Fibroblast of skin of right quadriceps (primary cell): Measurements from ENCODE around the gene UQCR11.

ENCODE experiments used
- DNase-seq: peaks from one replicate; pipeline ENCODE4 v3.0.0-alpha.2; 2013

The UQCR11 gene

DNA sequence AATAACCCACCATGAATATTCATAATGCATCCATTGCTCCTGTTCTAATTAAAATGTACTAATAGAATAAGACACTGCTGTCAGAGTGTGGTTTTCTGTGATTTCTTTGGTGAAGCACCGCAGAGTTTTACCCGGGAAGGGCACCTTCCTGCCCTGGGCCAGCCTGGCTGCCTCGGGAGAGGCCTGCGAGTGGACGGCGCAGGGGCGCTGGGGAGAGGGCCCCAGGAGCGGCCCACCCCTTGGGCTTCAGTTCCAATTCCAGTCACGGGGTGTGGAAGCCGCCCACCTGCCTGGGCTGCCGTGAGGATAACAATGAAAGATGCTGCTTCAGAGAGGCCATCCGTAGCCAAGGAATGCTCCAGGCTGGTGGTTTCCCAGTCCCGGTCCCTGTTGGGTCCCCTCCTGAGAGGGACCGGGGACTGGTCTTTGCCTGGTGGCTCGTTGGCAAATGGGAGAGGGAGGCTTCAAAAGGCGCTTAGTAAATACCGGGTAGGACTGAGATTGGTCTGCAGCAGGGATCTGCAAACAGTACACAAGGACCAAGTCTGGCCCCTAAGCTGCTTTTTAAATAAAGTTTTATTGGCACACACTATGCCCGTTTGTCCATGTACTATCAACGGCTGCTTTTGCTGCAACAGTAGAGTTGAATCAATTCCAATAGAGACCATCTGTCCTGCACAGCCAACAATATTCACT, 29.1 kb upstream of the UQCR11 start:
- DNase-seq: no peak

DNA sequence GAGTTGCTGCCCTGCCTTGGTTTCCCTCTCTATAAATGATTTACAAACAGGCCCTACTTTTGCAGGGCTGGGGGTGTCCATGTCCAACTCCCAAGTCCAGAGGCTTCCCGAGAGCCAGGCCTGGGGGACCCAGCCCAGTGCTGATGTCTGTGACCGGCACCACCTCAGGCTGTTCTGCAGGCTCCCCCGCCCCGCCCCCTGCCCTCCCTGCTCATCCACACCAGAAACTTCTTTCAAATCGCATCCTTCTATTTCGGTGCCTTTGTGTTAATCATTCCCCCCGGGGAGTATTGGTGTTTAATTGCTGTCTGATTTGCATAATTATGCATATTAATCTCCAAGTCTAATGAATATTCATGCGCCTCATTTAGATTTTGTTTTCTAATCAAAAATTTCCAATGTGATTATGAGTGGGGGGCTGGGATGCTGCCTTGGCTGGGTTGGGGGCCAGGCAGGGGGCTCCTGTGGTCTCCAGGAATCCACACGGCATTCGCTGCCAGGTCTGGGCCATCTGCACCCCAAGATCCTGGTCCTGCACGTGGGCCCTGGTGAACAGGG, 28.1 kb upstream of the UQCR11 start:
- no peak for DNase-seq

DNA sequence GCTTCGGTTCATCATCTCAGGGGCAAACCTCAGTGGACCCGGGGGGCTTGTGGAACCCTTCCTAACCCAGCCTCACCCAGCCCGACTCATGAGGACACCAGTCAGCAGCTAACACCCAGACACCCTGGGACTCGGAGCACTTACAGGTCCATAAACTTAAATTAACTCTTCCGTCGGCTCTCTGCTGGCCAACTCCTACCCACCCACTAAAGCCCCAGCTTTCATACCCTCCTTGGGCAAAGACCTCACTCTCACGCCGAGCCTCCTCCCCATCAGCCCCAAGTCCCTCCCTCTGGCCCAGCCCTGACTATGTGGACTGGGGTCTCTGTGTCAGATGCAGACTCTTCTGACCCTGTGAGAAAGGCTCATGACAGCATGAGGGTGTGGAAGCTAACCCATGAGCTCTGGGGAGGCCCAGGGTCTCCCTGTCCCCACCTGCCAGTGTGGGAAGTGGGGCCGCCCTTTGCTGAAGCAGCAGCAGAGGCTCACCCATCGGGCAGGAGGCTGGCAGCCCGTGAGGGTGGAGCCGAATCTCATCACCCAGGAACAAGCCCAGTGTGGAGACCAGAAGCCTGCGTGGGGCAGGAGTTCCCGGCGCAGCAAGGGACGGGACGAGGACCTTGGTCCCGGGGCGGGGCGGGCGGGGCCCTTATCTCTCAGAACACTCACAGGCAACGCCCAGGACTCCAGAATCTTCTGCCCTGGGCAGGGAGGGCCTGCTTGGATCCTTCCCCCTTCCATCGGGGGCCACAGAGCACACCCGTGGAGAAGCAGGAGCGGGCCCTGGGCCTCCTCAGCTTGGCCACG, 27.4 kb upstream of the UQCR11 start:
- DNase-seq: no peak

DNA sequence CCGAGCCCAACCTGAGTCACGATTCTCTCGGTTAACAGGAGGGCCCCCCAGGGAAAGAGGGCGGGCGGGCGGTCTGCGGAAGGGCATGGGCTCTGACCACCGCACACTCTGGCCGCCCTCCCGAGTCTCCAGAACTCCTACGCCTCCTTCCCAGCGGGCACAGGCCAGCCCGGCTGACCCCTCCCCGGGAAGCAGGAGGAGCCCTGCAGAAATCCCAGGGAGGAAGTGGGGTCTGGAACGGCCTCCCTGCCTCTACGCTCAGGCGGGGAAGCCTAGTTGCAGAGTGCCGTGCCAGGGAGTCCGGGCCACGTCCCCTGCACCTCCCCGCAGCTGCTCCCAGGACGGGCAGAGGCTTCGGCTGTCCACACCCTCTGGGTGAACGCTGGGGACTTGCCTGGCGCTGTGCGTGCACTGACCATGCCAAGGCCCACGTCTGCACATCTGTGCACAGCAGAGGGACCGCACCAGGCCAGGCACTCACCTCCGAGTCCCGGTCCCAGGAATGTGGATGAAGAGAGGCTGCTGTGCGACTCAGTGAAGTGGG, 26.4 kb upstream of the UQCR11 start:
- no peak for DNase-seq

DNA sequence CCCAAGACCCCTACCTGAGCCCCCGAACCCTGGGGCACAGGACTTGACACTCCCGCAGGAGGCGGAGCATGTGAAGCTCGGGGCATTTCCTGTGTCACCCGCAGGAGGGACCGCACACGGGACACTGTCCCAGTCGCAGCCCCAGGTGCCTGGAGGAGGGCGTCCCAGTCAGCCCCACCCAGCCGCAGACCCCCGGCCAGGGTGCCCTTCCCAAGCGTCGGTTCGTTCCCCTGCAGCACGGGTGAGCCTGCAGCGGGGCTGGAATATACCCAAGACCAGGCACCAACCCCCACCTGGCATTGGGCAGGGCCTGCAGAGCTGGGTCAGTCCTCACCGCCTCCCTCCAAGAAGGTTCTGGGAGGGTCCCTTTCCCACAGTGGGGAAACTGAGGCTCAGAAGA, 25.5 kb upstream of the UQCR11 start:
- DNase-seq: no peak

DNA sequence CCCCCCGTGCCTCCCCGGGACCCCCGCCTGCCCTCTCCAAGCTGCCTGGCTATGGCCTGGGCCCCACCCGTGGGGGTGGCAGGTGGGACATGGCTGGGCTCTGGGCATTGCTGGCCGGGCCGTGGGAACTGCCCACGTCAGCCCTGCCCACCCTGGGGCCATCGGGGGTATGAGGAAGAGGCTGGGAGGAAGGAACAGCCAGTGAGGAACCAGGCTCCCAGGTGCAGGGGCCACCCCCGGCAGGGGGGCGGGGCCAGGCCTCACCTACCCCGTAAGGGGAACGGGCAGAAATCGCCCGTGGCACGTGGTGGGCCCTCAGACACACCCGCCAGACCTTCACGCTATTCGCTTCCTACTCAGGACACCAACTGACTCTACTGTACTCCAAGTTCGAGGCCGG, 24.8 kb upstream of the UQCR11 start:
- DNase-seq: no peak

DNA sequence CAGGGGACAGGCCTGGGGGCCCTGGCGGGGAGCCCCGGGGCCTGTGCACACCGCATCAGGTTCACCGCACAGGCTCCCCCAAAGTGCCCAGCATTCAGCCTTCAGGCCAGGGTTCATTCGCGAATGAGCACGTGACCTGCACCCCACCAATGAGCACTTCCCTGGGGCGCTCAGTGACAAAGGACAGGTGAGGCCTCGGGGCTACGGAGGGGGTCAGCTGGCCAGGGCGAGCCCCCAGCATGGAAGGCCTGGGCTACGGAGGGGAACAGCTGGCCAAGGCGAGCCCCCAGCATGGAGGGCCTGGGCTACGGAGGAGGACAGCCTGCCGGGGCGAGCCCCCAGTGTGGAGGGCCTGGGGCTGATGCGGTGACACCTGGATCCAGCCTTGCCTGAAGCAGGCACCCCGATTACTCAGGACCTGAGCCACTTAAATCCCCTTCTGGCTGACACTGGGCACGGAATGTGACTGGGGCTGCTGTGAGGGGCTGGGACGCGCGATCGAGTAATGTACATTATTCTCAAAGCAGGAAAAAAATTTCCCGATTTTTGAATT, 24.1 kb upstream of the UQCR11 start:
- DNase-seq: no peak

DNA sequence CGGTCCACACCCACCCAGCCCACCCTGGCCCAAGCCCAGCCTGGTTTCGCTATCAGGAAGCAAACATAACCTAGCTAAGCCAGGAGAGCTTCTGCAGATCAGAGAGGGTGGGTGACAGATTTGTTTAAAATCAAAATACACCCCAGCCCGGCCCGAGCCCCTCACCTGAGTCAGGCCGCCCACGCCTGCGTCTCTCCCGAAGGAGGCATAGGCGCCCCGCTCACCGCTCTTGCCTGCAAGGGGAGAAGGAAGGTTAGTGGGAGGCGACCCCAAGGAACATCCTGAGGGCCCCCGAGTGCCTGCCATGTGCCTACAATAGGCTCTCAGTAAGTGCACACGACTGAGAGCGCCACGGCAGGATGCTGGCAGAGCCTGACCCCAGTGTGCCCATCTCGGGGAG, 21.9 kb upstream of the UQCR11 start:
- no peak for DNase-seq

DNA sequence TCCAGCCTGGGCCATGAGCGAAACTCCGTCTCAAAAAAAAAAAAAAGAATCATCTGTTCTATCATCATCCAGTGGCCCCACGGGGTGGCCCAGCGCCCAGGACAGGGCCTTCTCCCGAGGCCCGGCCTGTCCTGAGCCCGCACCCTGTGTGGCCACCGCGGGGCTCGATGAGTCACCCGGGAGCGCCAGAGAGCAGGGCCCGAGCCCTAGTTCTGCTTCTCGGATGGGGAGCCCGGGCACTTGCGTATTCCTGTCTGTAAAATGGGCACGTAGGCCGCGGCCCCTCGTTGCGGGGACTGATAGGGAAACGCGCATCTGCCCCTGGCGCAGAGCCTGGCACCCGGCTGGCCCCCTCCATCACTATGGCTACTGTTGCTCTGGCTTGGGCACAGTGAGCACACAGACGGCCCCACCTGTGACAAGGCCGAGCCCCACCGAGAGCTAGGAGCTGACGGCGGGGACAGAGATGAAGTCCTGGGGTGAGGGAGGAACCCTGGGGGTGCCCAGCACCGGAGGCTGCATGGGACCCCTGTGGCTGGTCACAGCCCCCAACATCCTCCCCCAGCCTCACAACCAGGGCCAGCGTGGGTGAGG, 21.3 kb upstream of the UQCR11 start:
- DNase-seq: no peak

DNA sequence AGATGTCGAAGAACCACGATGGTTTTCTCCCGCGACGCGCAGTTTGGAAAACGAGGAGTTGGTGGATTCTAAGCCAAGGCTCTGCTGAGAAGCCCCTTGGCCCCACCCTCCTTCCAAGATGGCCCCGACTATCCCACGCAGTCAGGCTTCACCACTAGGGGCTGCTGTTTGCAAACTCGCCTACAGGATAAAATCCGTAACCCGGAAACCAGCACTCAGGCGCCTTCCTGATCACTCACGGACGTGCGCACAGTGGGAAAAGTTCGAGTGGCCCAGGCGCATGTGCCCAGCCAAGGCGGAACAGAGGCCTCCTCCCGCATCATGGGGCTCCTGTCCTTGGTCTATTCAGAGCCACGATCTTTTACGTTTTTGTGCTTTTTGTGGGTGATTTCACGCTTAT, 19.2 kb upstream of the UQCR11 start:
- DNase-seq: peak; percentile 45

DNA sequence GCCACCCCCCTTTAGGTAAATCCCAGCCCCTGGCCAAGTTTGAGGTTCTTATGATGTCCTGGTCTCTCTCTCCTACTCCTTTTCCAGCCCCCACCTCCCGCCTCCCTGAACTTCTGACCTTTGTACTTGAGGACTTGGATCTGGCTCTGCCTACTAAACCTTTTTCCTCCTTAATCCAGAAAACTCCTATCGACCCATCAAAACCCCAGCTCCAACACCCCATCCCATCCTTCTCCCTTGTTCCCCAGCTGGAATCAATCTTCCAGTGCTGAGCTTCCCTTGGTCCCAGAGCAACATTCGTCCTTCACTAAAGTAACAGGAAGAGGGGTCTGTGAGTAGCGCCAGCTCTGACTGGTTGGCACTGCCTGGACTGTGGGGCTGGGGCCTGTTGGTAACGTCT, 17.3 kb upstream of the UQCR11 start:
- DNase-seq: no peak

DNA sequence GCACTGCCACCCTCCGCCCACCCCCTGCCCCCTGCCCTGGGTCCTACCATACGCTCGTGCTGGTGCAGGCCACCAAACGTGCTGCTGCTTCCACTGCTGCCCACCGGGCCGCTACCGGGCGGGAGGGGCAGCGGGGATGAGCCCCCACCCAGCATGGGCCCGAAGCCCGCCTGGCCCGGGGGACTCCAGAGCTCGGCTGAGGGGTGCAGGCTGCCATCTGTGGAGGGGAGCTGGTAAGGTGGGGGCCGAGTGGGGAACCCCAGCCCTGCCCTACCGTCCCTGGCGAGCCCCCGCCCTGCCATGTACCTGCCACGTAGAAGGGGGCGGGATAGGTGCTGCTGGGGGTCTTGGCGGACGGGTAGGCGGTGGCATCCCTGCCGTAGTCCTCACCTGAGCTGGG, 16.7 kb upstream of the UQCR11 start:
- no peak for DNase-seq

DNA sequence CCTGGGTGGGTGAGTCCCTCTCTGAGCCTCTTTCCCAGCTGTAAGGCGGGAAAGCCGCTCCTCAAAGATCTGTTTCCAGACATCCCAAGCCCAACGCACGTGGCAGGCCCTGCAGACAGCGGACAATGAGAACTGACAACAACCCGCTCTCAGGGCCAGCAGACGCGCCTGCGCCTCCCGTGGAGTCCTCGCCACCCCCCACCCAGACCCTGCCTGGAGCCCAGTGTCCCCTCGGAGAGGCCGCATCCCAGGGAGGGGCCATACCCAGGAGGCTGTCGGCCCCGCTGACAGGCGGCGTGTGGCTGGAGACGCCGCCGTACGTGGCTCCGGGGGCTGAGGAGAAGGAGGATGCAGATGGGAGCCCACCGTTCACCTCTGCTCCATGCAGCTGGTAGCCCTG, 16.3 kb upstream of the UQCR11 start:
- DNase-seq: no peak

DNA sequence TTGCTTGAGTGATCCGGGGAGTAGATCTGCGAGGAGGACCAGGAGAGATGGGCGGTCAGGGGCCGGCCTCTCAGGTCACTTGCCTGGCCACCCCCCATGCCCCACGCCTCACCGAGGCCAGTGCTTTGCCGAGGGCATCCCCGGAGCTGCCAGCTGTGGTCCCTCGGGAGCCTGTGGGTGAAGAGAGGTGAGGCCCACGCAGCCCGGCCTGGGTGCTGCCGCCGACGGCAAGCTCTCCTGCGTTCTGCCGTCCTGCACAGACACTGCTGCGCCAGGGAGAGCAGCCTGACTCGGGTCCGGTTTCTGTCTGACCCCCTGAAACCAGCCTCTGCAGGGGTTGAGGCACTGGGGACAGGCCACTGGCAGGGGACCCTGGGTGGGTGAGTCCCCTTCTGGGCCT, 15.8 kb upstream of the UQCR11 start:
- DNase-seq: no peak

DNA sequence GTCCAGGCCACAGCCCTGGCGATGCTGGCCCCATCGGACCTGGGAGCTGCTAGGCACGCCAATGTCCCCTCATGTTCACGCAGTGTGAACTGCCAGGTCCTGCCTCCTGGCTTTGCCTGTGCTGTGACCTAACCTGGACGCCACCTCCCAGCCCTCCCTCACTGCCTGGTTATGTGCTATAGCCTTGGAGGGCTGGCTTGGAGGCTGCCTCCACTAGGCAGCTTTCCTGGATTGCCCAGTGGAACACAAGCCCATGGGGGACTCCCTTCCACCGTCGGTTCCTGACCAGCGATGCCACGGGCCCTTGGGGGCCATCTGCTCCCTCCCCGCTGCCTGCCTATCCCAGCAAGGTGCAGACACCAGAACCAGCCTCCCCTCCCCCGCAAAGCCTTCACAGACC, 15.2 kb upstream of the UQCR11 start:
- DNase-seq: no peak

DNA sequence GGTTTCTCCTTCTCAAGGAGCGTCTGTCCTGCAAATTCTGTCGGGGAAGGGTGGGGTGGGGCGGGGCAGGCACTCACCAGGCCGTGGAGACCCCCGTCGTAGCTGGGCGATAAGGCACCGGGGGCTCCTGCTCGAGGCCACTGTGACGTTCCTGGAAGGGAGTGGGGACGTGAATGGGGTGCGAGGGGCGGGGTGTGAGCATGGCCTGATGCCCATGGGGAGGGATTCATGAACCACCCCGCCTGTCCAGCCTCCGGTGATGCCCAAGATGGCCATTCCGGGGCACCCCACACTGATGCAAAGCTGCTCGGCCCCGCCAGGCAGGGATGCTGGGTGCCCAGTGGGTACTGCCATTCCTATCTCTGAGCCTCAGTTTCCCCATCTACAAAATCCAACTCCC, 14.4 kb upstream of the UQCR11 start:
- DNase-seq: no peak

DNA sequence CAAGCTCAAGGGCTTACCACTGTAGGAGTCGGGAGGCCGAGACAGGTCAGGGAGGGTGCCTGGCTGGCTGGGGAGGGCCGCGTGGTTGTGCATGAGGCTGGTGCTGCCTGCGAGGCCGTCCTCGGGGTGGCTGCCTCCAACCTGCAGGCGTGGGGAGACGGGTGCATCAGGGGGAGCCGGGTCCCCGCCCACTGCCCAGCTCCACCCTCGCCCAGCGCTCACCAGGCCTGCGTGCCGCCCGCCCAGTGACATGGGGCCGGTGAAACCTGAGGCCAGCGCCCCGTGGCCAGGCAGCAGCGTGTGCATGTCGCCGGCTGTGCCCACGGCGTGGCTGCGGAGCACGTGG, 13.8 kb upstream of the UQCR11 start:
- no peak for DNase-seq

DNA sequence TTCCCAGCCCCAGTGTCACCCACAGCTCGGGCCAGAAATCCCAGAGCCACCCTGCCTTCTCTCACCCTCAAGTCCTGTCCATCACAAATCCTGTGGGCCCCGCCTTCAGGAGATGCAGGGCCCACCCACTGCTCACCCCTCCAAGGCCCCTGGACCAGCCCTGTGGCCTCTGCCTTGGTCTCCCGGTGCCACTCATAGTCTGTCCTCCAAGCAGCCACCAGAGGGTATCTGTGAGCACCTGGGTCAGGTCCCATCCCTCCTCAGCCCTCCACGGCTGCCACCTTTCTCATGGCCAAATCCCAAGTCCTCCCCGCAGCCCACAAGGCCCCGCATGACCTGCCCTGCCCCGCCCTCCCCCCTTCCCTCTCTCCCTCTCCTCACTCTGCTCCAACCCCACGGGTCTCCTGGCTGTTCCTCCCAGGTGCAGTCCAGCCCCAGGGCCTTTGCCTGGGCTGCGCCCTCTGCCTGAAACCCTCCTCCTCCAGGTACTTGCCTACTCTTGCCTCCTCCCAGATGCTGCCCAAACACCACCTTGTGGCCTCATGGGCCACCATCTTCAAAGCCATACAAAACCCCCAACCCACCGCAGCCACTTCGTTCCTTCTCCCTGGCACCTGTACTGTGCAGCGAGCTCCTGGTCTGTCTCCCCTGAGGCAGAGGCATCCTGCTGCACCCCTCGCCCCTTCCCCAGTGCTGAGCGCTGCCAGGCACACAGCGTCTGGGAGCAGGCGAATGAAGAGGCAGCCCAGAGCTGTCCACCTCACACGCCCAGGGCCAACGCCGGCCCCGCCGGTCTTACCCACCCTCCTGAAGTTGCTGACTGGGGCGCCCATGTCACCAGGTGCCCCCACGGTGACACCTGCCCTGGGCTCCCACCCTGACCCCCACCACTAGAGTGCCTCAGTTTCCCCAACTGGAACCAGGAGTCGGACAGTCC, 13.2 kb upstream of the UQCR11 start:
- no peak for DNase-seq

DNA sequence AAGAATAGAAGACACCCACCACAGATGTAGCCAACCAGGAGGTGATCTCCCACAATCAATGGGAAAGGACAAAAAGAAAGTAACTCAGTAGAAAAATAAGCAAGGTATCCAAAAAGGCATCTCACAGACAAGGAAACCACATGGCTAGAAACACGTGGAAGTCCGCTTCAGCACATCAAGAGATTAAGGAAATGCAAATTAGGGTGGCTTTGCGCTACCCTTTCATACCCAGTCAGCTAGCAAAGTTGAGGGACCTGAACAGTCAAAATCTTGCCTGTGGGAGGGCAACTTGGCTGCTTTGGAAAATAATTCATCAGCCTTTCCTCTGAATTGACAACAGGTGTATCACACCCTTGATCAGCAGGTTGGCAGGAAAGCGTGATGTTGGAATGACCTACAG, 11.6 kb upstream of the UQCR11 start:
- DNase-seq: no peak

DNA sequence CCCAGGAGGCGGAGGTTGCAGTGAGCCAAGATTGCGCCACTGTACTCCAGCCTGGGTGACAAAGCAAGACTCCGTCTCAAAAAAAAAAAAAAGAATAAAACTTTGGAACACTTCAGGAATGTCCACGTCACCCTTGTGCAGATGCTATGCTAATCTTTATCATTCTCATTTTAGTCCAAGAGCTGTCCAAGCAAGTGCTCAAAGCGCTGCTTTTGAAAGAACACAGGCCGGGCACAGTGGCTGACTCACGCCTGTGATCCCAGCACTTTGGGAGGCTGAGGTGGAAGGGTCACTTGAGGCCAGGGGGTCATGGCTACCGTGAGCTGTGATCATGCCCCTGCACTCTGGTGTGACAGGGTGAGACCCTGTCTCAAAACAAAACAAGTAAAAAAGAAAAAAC, 11.1 kb upstream of the UQCR11 start:
- DNase-seq: no peak

DNA sequence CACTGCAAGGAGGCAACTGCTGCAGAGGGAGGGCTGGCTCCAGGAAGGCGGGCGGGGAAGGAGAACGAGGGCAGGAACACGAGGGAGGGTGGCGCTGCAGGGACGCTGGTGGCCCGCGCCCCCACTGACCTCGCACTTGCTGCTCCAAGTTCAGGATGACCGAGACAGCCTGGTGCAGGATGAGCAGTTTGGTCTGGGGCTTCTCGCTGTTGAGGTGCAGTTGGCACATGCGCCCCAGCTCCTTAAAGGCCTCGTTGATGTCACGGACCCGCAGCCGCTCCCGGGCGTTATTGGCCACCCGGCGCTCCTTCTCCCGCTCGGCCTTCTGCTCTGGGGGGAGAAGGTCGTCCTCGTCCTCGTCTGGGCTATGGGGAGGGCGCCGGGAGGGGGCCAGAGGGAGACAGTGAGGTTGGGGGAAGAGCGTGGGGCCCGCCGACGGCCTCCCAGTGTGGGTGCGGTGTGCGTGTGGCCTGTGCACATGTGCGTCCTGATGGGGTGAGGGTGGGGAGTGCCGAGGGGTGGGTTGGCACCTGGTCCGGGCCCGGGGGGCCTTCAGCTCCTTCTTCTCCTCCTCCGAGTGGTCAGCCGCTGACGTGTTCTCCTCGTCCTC, 10.0 kb upstream of the UQCR11 start:
- DNase-seq: no peak
